Measurements from ENCODE around the gene DLG2.
"Not testable (repeated sequence)": the region's sequence is repeated elsewhere in the genome, so short reads cannot be mapped to it uniquely, and the experiment has no call there.

The DLG2 gene

GRCh38 chr11:83456075-83456474, 2171.1 kb downstream of the DLG2 start:
- DNase-seq, result no peak

GRCh38 chr11:83455356-83455755, 2171.8 kb downstream of the DLG2 start:
- DNase-seq, result no peak

- DNase-seq, result no peak
Measured at GRCh38 chr11:83454674-83455073, 2172.5 kb downstream of the DLG2 start.

- no peak for DNase-seq
Measured at GRCh38 chr11:83449338-83449913, 2177.7 kb downstream of the DLG2 start.

GRCh38 chr11:83448686-83449085, 2178.5 kb downstream of the DLG2 start:
- DNase-seq, result no peak

GRCh38 chr11:83443880-83444279, 2183.3 kb downstream of the DLG2 start:
- DNase-seq, result not testable (repeated sequence)

GRCh38 chr11:83441601-83442000, 2185.5 kb downstream of the DLG2 start:
- DNase-seq, result no peak

GRCh38 chr11:83441171-83441570, 2186.0 kb downstream of the DLG2 start:
- DNase-seq, result no peak

- no peak for DNase-seq
Measured at GRCh38 chr11:83438438-83438837, 2188.7 kb downstream of the DLG2 start.

- DNase-seq, result no peak
Measured at GRCh38 chr11:83437939-83438338, 2189.2 kb downstream of the DLG2 start.

GRCh38 chr11:83436855-83437254, 2190.3 kb downstream of the DLG2 start:
- no peak for DNase-seq

- not testable (repeated sequence) for DNase-seq
Measured at GRCh38 chr11:83434812-83435211, 2192.3 kb downstream of the DLG2 start.

GRCh38 chr11:83427943-83428342, 2199.2 kb downstream of the DLG2 start:
- DNase-seq, result no peak

GRCh38 chr11:83427501-83427900, 2199.6 kb downstream of the DLG2 start:
- no peak for DNase-seq

GRCh38 chr11:83425137-83425466, 2202.0 kb downstream of the DLG2 start:
- DNase-seq, result no peak

GRCh38 chr11:83424376-83425136, 2202.6 kb downstream of the DLG2 start:
- no peak for DNase-seq

GRCh38 chr11:83422641-83423040, 2204.5 kb downstream of the DLG2 start:
- DNase-seq, result not testable (repeated sequence)

- DNase-seq, result no peak
Measured at GRCh38 chr11:83410605-83411565, 2216.3 kb downstream of the DLG2 start.

GRCh38 chr11:83409891-83410290, 2217.3 kb downstream of the DLG2 start:
- DNase-seq, result no peak

- DNase-seq, result no peak
Measured at GRCh38 chr11:83409476-83409875, 2217.7 kb downstream of the DLG2 start.

- DNase-seq, result no peak
Measured at GRCh38 chr11:83408946-83409345, 2218.2 kb downstream of the DLG2 start.

Data from T1000 (cell line).